ENCODE results near the gene NSG1. TPM values are rescaled to one million over a fixed set of nuclear protein-coding genes. Genes with fewer than 3 reads are reported as not detected.

Gene NSG1
- total and polyA plus RNA-seq, 2 of the 13 experiments (the other 11 are each of a cell fraction or from before 2014, with no cell fraction given), result not detected

GRCh38 chr4:4407299-4408131 lies 20.6 kb downstream of the NSG1 start:
- Histone ChIP-seq H2AFZ (ENCODE audit: low read length) (no peak overlapping the region), H3K36me3 (replicated peaks in 1 of 2; ENCODE audit: control insufficient read depth in 1 of 2, insufficient read depth in 2 of 2, low read length in 2 of 2) (no peaks in the 10 kb centered on the region), H3K27ac (ENCODE audit: extremely low read length, insufficient read depth, low read length) (no peak overlapping the region), H4K20me1 (ENCODE audit: insufficient read depth, low read length) (no peaks in the 10 kb centered on the region), H3K27me3 (ENCODE audit: control insufficient read depth in 1 of 2, insufficient read depth in 2 of 2, low read length in 2 of 2) (peaks cover 7 to 58% of the 10 kb centered on the region in 2 experiments; a peak in 3 of 5 replicates), H3K79me2 (ENCODE audit: insufficient read depth, low read length) (no peaks in the 10 kb centered on the region), H3K4me2 (ENCODE audit: low read depth, low read length) (no peak overlapping the region), H3K9me3 (ENCODE audit: low read length) (no peaks in the 10 kb centered on the region), H3K9ac (ENCODE audit: insufficient read depth, low read depth, low read length) (no peak overlapping the region), H3K4me3 (replicated peaks in 1 of 3; ENCODE audit: insufficient read depth in 1 of 3, low read depth in 2 of 3, low read length in 3 of 3) (no peak overlapping the region), H3K4me1 (ENCODE audit: insufficient read depth, low read length) (no peaks in the 10 kb centered on the region)
- no TSS peak for BruUV-seq (replicated peaks)
- POLR2A ChIA-PET, result no interaction called here
- ATAC-seq (peak; percentile 13), DNase-seq (ENCODE audit: low spot score) (no peak), FAIRE-seq (no peak)
- CTCF ChIA-PET (ENCODE audit: low intra/inter-chr PET ratio, low total read pairs), result no interaction called here
- intact Hi-C loops (cut with micrococcal nuclease; ENCODE audit: unreplicated experiment) (no loop called here), in situ Hi-C loops (cut with HindIII; ENCODE audit: extremely low pct_ligation_motif_present, low pct_unique_long_range_greater_than_20kb) (no loop called here)
- TF ChIP-seq ZNF747 (CRISPR knock-in tag; IDR thresholded peaks at IDR 0.05; ENCODE audit: borderline replicate concordance) (no peak), HNRNPLL (IDR thresholded peaks at IDR 0.05; ENCODE audit: low read depth, low read length, poor library complexity, severe bottlenecking) (no peak), ZNF282 (IDR thresholded peaks at IDR 0.05; ENCODE audit: partially characterized antibody) (no peak), ETS1 (CRISPR knock-in tag; IDR thresholded peaks at IDR 0.05) (no peak), YEATS2 (CRISPR knock-in tag; IDR thresholded peaks at IDR 0.05; ENCODE audit: borderline replicate concordance) (no peak), IKZF5 (CRISPR knock-in tag; IDR thresholded peaks at IDR 0.05) (no peak), NFE2L2 (IDR thresholded peaks at IDR 0.05; ENCODE audit: low read length) (no peak), CENPBD1 (CRISPR knock-in tag; IDR thresholded peaks at IDR 0.05; ENCODE audit: borderline replicate concordance, low read depth) (no peak), ZNF670 (CRISPR knock-in tag; IDR thresholded peaks at IDR 0.05; ENCODE audit: borderline replicate concordance) (no peak)
- 12% methylated on average over 5 of the region's 19 CpGs for WGBS (ENCODE audit: low lambda C conversion rate)

All from HepG2 (cell line).